ENCODE data around the gene DOK6. TPM values are rescaled to one million over a fixed set of nuclear protein-coding genes. Genes with fewer than 3 reads are reported as not detected.

DOK6 gene
- total RNA-seq, 4 donors from 2014 or later: 0.34 to 10.8 (median 0.52) TPM

GRCh38 chr18:69484699-69485396 lies 84.2 kb downstream of the DOK6 start:
- TF ChIP-seq CTCF (IDR thresholded peaks at IDR 0.05; ENCODE audit: low read depth): no peak

DNA sequence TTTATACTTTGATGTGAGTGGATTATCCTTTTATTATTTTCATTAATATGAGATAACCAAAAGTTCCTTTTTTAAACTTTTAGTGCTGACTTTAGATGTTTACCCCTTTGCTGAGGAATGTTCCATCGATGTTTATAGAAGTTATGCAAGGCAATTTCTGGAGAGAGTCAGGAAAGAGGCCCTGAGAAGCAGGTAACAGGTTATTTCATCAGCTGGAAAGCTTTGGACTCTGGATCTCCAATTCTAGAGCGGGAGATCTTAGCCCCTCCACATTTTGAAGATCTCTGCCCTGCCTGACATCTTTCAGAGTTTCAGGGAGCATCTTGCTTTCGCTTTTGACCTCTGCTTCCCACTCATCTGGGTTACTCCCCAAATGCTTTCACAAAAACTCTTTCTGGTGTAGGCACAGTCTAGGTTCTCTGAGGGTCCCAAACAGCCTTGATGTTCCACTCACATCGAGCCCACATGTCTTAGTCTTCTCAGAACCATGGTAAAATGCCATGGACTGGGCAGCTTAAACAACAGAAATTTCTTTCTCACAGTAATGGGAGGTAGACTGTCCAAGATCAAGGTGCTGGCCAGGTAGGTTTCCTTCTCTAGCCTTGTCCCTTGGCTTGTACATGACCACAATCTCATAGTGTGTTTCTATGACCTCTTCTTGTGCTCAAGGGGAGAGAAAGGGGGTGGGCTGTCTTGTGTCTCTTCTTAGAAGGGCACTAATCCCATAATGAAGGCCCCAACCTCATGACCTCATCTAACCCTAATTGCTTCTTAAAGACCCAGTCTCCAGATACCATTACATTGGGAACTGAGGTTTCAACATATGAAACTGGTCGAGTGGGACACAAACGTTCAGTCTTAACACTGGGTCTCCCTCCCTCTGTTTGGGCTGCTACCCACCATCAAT lies 87.1 kb downstream of the DOK6 start:
- TF ChIP-seq CTCF (IDR thresholded peaks at IDR 0.05; ENCODE audit: low read depth): no peak

DNA sequence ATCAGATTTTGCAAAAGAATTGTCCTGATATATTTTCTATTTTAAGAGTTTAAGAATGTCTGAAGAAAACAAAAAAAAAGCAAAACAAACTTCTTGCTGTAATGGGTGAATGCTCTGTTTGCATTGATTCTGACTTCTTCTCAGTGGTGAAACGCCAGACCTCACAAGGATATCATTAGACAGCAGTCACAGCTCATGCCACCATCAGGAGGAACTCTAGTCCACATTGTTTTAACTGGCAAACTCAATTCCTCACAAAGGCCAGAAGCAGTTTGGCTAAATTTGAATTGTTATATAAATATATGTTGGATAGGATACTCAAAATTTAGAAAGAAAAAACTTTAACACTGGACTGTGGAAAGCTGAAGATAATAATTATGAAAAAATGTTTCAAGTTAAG lies 89.4 kb downstream of the DOK6 start:
- no peak for TF ChIP-seq CTCF (IDR thresholded peaks at IDR 0.05; ENCODE audit: low read depth)

GRCh38 chr18:69490813-69491212 lies 90.1 kb downstream of the DOK6 start:
- TF ChIP-seq CTCF (IDR thresholded peaks at IDR 0.05; ENCODE audit: low read depth): no peak

- no peak for TF ChIP-seq CTCF (IDR thresholded peaks at IDR 0.05; ENCODE audit: low read depth)
Observed at GRCh38 chr18:69491576-69491975, 90.9 kb downstream of the DOK6 start.

DNA sequence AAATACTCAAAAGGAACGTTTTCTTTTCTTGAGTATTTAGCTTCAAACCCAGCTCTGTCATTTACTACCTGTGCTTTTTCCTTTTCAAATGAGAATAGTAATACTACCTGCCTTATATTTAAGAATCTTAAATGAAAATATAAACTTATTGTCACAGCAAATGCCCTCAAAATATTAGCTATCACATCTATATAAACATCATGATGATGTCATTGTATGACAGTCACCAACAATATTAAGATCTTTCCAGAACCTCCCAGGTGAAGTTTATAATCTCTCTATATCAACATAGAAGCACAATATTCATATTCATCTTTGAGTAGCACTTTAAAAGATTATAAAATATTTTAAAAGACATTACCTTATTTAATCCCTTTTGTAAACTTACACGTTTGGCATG lies 92.2 kb downstream of the DOK6 start:
- TF ChIP-seq CTCF (IDR thresholded peaks at IDR 0.05; ENCODE audit: low read depth): no peak

- TF ChIP-seq CTCF (IDR thresholded peaks at IDR 0.05; ENCODE audit: low read depth): no peak
Observed at GRCh38 chr18:69494841-69495240, 94.2 kb downstream of the DOK6 start.
